WI38 (cell line): ENCODE data around the gene PPP1R16B.
"Not testable (repeated sequence)": the region's sequence is repeated elsewhere in the genome, so short reads cannot be mapped to it uniquely, and the experiment has no call there.

Source experiments
- H3K4me3 ChIP-seq: 2 replicates; pipeline ENCODE4 v1.5.1; 2011; ENCODE audit warnings: low read depth, mild to moderate bottlenecking, control low read depth, low read length
- CTCF ChIP-seq: IDR thresholded peaks from 2 replicates; pipeline ENCODE4 v1.5.1; 2012; ENCODE audit warnings: low read depth, mild to moderate bottlenecking, control low read depth, low read length

PPP1R16B gene

GRCh38 chr20:38953630-38954340 is 148.3 kb downstream of the PPP1R16B start:
- no peak for TF ChIP-seq CTCF
- H3K4me3 ChIP-seq, result no peak overlapping the region

GRCh38 chr20:38957235-38957876 is 151.9 kb downstream of the PPP1R16B start:
- no peak for TF ChIP-seq CTCF
- H3K4me3 ChIP-seq, result no peak overlapping the region

- TF ChIP-seq CTCF, result no peak
- H3K4me3 ChIP-seq, result no peak overlapping the region
Observed at GRCh38 chr20:38957915-38958485, 152.5 kb downstream of the PPP1R16B start.

GRCh38 chr20:38960187-38960687 is 154.7 kb downstream of the PPP1R16B start:
- H3K4me3 ChIP-seq, result not testable (repeated sequence)

- peak overlapping the region; percentile 96 for H3K4me3 ChIP-seq
- TF ChIP-seq CTCF, result no peak
Observed at GRCh38 chr20:38961530-38962043, 156.1 kb downstream of the PPP1R16B start.

- TF ChIP-seq CTCF, result no peak
- H3K4me3 ChIP-seq, result peak within 1 kb of the TSS; percentile 96
Observed at GRCh38 chr20:38962044-38962927, 156.8 kb downstream of the PPP1R16B start, which contains the start of gene DHX35. DHX35 (plus strand) TSS chr20:38962344; CDS start chr20:38962368, 24 bp downstream.

- no peak for TF ChIP-seq CTCF
- peak overlapping the region; percentile 96 for H3K4me3 ChIP-seq
Observed at GRCh38 chr20:38962928-38963401, 157.5 kb downstream of the PPP1R16B start.
